Superior temporal gyrus (tissue), 1 donor: ENCODE results near the gene TMEM190.
A peak's percentile ranks its signal among the peaks of the same experiment; 100 is the strongest.

Source experiments
- DNase-seq: peaks from one replicate; pipeline ENCODE4 v3.0.0-alpha.2; 2016; ENCODE audit errors: extremely low spot score

Gene TMEM190

DNA sequence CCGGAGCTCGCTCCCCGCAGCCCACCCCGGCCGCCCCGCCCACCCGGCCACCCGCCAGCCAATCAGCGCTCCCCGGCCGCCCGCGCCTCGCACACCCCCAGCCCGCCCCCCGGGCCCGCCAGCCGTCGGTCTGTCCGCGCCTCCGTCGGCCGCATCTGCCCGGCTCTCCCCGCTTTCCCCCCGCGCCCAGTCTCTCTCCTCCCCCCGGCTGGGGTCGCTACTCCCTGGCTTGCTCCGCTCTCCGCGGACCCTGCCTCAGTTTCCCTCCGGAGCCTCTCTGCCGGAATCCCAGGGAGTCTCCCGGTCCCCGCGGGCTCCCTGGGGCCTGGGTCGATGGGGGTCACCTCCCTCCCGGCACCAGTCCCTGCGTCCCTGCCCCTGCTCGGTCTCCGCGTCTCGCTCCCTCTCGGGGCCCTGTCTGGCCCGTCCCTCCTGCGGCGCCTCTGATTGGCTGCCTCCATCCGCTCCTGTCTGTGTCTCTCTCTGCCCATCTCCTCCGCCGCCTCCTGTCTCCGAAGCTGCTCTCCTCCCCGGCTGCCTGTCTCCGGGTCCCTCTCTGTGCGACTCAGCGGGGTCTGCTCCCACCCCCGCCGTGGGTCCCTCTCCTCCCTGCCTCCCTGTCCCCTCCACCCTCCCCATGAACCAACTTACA, 6.8 kb upstream of the TMEM190 start:
- DNase-seq: no peak

DNA sequence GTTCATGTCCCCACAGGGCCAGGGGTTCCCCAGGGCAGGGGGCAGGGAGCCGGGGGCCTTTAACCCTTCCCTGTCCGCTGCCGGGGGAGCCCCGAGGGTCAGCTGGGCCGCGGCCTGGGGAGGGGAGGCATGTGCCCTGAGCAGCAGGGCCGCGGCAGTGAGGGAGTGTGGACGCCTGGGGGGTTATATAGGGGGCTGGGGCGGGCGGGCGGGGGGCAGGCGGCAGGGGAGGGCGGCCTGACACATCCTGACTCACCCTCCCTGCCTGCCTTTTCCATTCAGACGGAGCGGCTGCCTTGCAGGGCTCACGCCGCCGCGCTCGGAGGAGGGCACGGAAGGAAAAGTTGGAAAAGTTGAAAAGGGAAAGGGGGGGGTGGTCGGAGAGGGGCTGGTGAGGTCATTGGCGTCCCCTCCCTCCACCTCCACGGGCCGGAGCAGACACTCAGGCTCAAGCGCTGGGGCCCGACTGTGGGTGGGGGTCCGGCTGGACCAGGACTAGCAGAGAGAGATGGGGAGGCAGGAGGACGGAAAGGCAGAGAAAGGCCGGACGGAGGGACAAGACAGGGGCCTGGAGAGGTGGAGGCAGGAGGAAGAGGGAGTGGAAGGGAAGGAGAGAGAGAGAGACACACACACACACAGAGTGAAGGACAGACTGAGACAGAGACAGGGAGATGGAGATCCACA, 6.2 kb upstream of the TMEM190 start, which contains the start of gene IL11:
Gene IL11, minus strand, starts transcription at position 159 of the 684 bp plus-strand sequence. Its CDS starts 153 bp downstream, at position 6.
- no peak for DNase-seq

DNA sequence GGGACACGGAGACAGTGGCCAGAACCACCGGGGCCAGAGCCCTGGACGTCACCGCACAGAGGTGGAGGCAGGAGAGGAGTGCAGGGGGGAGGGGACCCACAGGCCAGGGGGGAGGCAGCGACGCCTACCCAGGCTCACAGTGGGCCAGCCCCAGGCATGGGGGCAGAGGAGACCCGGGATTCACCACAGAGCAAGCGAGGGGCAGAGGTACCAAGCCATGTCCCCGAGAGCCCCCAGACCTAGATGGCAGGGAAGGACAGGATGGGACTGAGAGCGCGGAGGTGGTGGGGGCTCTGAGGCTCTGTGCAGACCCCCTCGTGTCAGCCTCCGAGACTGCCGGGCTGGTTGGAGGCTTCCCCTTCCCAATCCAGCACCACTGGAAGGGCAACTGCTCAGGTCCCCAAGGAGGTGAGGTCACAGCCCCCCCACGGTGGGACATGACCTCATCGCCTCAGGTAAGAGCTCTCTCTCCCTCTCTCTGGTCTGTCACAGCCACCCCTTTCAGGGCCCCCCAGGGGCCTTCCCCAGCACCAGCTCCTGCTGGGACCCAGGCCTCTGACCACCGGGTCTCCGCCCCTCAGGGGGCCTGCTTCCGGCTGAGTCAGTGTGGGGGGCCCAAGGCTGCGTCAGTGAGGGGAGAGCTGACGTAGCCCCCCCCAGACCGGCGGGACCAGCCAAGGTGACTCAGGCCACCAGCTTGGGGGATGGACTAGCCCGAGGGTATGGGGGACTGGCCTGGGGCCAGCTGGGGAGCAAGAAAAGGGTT, 4.1 kb upstream of the TMEM190 start:
- DNase-seq: no peak

DNA sequence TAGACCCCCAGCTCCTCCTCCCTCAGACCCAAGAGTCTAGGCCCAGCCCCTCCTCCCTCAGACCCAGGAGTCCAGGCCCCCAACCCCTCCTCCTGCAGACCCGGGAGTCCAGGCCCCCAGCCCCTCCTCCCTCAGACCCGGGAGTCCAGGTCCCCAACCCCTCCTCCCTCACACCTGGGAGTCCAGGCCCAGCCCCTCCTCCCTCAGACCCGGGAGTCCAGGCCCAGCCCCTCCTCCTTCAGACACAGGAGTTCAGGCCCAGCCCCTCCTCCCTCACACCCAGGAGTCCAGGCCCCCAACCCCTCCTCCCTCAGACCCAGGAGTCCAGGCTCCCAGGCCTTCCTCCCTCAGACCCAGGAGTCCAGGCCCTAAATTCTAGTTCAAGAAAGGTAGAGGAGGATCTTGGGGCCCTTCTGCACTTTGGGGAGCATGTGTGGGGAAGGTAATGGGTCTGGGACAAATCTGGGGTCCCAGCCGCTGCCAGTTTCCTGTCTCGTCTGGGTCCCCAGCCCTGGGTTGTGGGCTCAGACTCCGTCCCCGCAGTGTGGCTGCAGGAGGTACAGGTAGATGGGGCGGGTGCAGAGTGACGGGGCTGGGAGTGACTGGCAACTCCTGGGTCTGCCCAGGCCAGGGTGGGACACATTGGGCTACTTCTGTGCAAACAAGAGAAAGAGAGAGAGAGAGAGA, 3.2 kb upstream of the TMEM190 start:
- no peak for DNase-seq

DNA sequence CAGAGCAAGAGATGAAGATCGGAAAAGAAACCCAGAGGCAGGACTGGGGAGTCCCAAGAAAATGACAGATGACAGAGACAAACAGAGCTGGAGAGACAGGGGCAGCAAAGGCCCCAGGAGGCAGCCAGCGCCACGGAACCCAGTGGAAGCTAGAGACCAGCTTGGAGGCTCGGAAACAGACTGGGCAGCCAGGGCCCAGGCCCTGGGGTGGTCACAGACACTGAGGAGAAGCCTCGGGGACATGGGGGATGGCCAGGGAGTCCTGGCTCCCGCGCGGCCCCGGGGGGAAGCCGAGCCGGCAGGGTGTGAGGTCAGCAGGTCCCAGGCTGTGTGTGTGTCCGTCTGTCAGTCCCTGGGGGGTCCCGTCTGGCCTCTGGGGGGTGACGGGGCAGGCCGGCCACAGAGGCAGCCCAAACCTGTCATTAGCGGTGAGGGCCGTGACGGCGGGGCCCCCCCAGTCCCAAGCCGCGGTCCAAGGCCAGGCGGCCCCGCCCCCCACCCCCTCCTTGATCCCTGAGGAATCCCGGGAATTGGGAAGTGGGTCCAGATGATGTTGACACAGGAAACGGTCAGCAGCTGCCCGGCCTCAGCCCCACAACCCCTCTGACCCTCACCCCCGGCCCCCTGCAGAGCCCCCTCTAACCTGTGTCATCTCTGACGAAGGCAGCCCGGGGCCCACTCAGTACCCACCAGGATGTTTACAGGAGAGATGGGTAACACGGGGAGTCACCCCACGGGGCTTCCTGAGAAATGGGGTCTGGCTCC, 2.5 kb upstream of the TMEM190 start:
- DNase-seq: no peak

DNA sequence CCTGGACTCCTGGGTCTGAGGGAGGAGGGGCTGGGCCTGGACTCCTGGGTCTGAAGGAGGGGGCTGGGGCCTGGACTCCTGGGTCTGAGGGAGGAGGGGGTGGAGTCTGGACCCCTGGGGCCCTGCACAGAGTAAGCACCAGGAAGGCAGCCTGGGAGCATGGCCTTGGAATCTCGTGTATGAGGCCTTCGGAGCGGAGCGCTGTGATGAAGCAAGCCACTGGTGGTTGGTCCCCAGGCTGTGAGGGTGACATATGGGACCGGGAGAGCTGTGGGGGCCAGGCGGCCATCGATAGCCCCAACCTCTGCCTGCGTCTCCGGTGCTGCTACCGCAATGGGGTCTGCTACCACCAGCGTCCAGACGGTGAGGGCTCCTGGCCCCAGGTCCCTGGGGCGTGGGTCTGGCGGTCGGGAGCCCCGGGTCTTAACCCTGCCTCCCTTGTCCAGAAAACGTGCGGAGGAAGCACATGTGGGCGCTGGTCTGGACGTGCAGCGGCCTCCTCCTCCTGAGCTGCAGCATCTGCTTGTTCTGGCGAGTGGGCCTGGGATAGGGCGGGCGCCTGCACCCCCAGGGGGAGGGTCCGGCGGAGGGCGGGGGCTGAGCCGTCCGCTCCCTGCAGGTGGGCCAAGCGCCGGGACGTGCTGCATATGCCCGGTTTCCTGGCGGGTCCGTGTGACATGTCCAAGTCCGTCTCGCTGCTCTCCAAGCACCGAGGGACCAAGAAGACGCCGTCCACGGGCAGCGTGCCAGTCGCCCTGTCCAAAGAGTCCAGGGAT, 918 bp downstream of the TMEM190 start:
- no peak for DNase-seq

DNA sequence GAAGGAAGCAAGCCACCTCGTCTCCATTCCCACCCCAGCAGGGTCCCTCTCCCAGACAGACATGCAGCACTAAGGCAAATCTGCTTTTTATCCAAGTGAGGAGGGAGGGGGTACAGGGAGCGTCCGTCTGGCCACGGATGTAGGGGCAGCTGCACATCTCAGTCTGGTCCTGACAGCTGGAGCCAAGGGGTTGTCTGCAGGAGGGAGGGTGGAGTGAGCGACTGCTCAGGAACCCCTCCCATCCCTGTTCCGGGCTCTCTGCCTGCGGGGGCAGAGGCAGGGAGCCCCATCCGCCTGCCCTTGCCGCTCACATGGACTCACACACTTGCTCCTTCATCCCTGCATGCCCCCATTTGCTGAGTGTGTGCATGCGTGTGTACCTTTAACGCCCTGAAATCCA, 2.5 kb downstream of the TMEM190 start:
- DNase-seq: no peak

DNA sequence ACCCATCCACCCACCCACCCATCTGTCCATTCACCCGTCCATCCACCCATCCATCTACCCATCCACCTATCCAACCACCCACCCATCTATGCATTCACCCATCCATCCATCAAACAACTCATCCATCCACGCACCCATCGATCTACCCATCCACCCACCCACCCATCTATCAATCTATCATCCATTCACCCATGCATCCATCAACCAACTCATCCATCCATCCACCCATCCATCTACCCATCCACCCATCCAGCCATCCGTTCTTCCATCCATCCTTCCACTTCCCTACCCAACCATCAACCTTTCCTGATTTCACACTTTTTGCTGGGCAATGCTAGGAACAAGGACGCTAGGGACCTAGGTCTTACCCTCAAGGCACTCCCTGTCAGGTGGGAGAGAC, 5.4 kb downstream of the TMEM190 start:
- no peak for DNase-seq

DNA sequence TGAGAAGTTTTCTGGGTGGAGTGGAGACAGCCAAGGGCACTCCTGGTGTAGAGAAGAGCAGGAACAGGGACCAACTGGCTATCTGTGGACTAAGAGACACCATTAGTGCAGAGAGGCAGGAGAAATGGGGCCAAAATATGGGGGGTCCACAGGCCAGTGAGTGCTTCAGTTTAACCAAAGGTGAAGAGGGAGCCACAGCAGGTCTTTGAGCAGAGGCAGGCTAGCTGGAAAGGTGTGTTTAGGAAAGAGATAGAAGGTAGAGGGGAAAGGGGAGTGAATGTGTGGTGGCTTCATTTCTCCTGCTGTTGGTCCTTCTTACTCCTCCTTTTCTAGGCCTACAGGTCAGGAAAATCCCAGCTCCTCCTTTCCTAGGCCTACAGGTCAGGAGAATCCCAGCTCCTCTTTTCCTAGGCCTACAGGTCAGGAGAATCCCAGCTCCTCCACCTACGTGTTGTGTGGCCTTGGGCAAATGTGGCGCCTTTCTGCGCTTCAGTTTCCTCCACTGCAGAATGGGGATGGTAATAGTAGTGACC, 6.0 kb downstream of the TMEM190 start:
- no peak for DNase-seq

DNA sequence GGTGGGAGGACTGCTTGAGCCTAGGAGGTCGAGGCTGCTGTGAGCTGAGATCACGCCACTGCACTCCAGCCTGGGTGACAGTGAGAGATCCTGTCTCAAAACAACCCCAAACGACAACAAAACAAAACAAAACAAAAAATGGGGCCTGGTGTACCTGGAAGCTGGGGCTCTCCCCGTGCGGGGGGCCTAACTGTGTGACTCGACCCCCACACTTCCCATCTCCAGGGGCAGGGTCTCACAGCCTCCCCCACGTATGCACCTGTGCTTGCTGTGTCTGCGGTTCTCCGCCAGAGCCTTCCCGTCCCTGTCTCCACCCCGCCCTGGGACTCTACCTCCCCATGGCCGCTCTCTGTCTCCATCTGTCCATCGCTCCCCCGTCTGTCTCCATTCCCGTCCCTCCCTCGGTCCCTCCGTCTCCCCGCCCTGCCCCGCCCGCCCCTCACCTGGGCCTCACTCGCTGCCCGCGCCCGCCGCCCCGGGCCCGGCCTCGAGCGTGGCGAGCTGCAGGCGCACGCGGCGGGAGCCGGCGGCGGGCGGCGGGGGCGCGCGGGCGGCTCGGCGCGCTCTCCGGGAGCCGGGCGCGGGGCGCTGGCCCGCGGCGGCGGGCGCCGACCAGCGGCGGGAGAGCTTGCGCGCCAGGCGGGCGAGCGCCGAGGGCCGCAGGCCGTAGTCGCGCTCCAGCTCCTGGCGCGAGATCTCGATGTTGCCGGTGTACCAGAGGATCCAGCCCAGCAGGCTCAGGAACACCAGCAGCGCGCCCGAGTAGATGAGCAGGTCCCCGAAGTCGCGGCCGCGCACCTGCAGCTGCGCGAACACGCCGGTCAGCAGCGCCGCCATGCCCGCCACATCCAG, 6.9 kb downstream of the TMEM190 start:
- peak; percentile 44 for DNase-seq

DNA sequence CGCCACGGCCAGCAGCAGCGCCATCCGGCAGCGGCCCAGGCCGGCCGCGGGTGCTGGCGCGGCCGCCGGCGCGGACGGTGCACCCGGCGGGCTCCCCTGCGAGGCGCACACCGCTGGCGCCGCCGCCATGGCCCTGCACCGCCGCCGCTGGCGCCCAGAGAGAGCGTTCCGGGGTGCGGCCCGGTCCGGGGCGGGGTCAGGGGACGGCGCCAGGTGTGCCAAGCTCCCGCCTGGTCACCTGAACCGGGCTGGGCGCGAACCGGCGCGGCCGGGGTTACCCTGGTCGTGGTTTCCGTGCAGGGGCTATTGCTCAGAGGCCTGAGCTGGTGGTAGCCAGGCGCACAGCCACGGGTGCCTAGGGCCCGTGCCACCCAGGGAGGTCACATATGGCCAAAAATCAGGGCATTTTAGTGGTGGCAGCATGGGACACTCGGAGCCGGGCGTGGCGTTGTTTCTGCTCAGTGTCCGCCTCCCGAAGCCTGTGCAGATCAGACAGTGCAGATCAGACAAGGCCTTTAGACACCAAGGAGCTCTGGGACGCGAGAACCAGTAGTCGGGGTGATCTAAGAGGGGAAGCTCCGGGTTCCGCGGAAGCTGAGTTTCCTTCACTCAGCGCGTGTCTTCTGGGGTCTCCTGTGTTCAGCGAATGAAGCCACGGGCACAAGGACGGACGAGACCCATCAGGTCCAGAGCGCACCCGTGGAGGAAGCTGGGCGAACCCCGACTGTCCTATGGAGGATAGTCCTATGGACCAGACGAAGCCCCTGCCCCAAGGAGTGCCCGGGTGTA, 7.7 kb downstream of the TMEM190 start, which contains the start of gene TMEM238:
Gene TMEM238, minus strand, starts transcription at position 162 of the 789 bp plus-strand sequence. Its CDS starts 33 bp downstream, at position 129.
- no peak for DNase-seq

DNA sequence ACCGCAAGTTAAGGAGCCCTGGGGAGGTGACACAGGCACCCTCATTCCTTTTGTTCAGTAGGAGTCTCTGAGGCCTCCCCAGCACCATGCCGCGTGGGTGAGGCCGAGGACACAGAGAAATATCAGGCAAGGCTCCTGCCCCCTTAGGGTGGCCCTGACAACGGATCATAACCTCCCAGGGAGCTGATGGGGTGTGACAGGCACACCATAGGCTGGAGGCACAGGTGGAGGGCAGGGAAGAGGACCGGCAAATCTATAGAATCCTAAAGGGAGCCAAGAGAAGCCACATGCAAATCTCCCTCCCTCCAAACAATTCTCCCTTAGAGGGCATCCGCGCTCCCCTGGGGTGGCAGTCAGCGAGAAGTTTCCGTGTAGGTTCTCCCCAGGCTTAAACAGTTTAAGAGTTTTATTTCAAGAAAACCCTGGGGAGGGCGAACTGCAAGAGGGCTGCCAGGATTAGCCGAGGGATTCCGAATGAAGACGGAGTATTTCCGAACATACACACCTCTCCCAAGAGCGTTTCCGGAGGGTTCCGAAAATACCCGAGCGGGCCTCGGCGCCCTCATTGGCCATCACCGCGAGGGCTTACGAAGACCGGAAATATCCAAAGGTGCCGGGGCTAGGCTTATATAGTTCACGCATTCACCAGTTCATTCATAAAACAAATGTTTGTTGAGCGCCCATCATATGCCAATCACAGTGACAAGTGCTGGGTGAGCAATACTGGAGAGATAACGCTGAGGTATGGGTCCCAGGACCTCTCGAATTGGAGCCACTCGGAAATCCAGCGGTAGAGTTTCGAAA, 8.5 kb downstream of the TMEM190 start:
- peak; percentile 97 for DNase-seq

DNA sequence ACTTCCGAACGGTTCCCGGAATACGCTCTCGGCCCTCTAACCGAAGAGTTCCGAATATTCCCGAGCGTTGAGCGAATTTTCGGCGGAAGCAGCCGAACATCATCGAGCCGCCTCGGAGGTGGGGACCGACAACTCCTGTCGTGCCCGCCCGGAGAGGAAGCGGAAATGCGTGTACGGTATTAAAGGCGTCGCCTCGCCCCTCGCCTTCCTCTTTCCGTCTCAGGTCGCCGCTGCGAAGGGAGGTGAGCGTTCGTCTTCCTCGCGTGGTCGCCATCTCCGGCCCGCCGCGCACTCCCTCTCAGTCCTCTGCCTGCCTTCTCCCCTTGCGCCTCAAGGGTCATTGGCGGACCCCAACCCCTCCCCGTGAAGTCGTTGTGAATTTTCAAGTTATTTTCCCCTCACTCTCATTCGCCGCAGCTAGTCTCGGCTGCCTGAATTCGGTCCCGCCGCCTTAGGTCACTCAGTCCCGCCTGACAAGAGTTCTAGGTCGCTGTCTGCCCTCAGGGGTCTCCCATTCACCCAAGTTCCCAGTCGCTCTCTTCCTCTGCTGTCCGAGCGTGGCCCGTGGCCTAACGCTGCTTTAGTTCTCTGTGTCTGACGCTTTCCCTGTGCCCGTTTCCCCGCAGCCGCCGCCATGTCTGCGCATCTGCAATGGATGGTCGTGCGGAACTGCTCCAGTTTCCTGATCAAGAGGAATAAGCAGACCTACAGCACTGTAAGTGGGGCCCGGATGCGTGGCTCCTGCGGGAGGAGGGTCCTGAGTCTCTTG, 9.3 kb downstream of the TMEM190 start, which contains the start of gene RPL28:
Gene RPL28, plus strand, starts transcription at position 209 of the 769 bp plus-strand sequence. Its CDS starts 426 bp downstream, at position 635.
- peak; percentile 100 for DNase-seq

DNA sequence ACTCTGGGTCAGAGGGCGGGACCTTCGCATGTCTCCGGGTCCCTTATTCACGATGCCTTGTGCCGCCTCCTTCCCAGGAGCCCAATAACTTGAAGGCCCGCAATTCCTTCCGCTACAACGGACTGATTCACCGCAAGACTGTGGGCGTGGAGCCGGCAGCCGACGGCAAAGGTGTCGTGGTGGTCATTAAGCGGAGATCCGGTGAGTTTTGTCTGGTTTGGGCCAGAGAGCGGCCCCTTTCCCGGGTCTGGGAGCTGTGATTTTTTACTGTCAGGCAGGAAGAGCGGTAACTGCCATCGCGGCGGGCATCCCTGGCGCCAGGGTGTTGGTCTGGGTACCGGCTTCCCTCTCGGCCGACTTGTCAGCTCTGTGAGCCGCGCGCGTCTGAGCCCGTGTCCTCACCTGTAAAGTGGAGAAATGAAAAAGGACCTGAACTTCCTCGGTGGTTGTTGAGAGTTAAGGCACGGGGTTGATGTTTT, 9.9 kb downstream of the TMEM190 start:
- no peak for DNase-seq

DNA sequence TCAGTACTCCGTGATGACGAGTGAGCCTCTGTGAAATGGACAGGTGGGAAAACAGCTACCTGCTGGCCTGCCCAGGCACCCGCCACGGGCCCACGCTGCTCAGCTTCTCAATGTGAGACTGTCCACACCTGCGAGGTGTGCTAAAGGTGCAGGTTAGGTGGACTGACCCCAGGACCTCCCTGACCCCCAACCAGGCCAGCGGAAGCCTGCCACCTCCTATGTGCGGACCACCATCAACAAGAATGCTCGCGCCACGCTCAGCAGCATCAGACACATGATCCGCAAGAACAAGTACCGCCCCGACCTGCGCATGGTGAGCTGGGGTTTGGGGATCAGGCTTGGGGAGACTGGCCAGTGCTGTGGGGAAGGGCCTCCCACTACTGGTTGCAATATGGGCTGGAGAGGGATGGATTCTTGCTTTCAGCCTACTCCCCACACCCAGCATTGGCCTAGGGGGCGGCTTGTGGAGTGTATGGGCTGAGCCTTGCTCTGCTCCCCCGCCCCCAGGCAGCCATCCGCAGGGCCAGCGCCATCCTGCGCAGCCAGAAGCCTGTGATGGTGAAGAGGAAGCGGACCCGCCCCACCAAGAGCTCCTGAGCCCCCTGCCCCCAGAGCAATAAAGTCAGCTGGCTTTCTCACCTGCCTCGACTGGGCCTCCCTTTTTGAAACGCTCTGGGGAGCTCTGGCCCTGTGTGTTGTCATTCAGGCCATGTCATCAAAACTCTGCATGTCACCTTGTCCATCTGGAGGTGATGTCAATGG, 11.3 kb downstream of the TMEM190 start:
- DNase-seq: no peak
